Left ventricle myocardium superior (tissue), 1 donor: Measurements from ENCODE around the gene ANKH. TPM values are rescaled to one million over a fixed set of nuclear protein-coding genes. Genes with fewer than 3 reads are reported as not detected.

Source experiments
- ATAC-seq: fragments of 200-7000 bp; cut with Tn5 transposase; one replicate; pipeline ENCODE4 v1.9.1; 2020; ENCODE audit warnings: mild to moderate bottlenecking, moderate library complexity
- DNase-seq: peaks from one replicate; pipeline ENCODE4 v3.0.0-alpha.2; 2020
- intact Hi-C: fragments of 100-400 bp; cut with micrococcal nuclease; formaldehyde crosslinking; loops from one replicate; pipeline ENCODE4 v1.11.0; 2022
- total RNA-seq: library from RNA; stranded (reverse); fragmentation: NEBNext Ultra II Directional; extraction: Animal tissue kit (Norgen Biotek cat#: 25700); gene quantifications from one replicate; pipeline ENCODE4 v1.2.1, GENCODE V29; 2021
- donor health status: DM: no; HTN: yes; CAD: no; lungs with severe emphysema.

Gene ANKH
- total RNA-seq, 1 donor from 2014 or later, result 166 TPM

GRCh38 chr5:14753292-14753691 is 118.3 kb downstream of the ANKH start:
- DNase-seq (no peak), ATAC-seq (peak; percentile 79)
- intact Hi-C loops, result no loop called here

- ATAC-seq (no peak), DNase-seq (no peak)
- intact Hi-C loops, result no loop called here
These were observed 119.0 kb downstream of the ANKH start for GRCh38 chr5:14752497-14753071.

- no peak for DNase-seq
- intact Hi-C loops, result no loop called here
- ATAC-seq, result no peak
These were observed 120.9 kb downstream of the ANKH start for GRCh38 chr5:14750712-14751111.

- DNase-seq (no peak), ATAC-seq (no peak)
- intact Hi-C loops, result no loop called here
These were observed 121.9 kb downstream of the ANKH start for GRCh38 chr5:14749579-14750101.

GRCh38 chr5:14748180-14748900 is 123.2 kb downstream of the ANKH start:
- no peak for DNase-seq
- intact Hi-C loops, result no loop called here
- no peak for ATAC-seq

- ATAC-seq, result no peak
- intact Hi-C loops, result no loop called here
- DNase-seq, result no peak
These were observed 125.8 kb downstream of the ANKH start for GRCh38 chr5:14745753-14746152.

- peak; percentile 55 for ATAC-seq
- intact Hi-C loops, result no loop called here
These were observed 126.4 kb downstream of the ANKH start for GRCh38 chr5:14745188-14745563.

GRCh38 chr5:14744296-14745187 is 127.0 kb downstream of the ANKH start:
- DNase-seq, result peak; percentile 59

More at GRCh38 chr5:14745188-14745563, 126.4 kb downstream of the ANKH start:
- DNase-seq, result no peak

GRCh38 chr5:14743601-14744295 is 127.8 kb downstream of the ANKH start:
- DNase-seq, result no peak
- no peak for ATAC-seq
- intact Hi-C loops, result no loop called here

More at GRCh38 chr5:14744296-14745187, 127.0 kb downstream of the ANKH start:
- peak; percentile 85 for ATAC-seq
- intact Hi-C loops, result no loop called here

- DNase-seq (no peak), ATAC-seq (no peak)
- intact Hi-C loops, result no loop called here
These were observed 129.1 kb downstream of the ANKH start for GRCh38 chr5:14742498-14742897.

- ATAC-seq, result peak; percentile 9
- intact Hi-C loops, result no loop called here
- no peak for DNase-seq
These were observed 129.7 kb downstream of the ANKH start for GRCh38 chr5:14741801-14742440.

- ATAC-seq (no peak), DNase-seq (no peak)
- intact Hi-C loops, result no loop called here
These were observed 130.4 kb downstream of the ANKH start for GRCh38 chr5:14741131-14741530.

GRCh38 chr5:14739981-14740380 is 131.6 kb downstream of the ANKH start:
- intact Hi-C loops, result no loop called here
- no peak for ATAC-seq
- no peak for DNase-seq

GRCh38 chr5:14739538-14739937 is 132.0 kb downstream of the ANKH start:
- peak; percentile 34 for DNase-seq
- intact Hi-C loops, result no loop called here
- peak; percentile 19 for ATAC-seq

- ATAC-seq (no peak), DNase-seq (no peak)
- intact Hi-C loops, result no loop called here
These were observed 133.5 kb downstream of the ANKH start for GRCh38 chr5:14738050-14738449.

GRCh38 chr5:14737291-14737690 is 134.3 kb downstream of the ANKH start:
- ATAC-seq (peak; percentile 65), DNase-seq (no peak)
- intact Hi-C loops, result no loop called here

GRCh38 chr5:14735944-14736343 is 135.6 kb downstream of the ANKH start:
- intact Hi-C loops, result no loop called here
- DNase-seq, result no peak
- peak; percentile 85 for ATAC-seq

GRCh38 chr5:14734396-14734795 is 137.2 kb downstream of the ANKH start:
- intact Hi-C loops, result no loop called here
- no peak for DNase-seq
- ATAC-seq, result no peak

- intact Hi-C loops, result no loop called here
- ATAC-seq (no peak), DNase-seq (no peak)
These were observed 137.9 kb downstream of the ANKH start for GRCh38 chr5:14733661-14734060.
